Stimulated activated CD4-positive, alpha-beta T cell treated with anti-CD3 and anti-CD28 coated beads, Interleukin-12 subunit alpha, Interleukin-12 subunit beta, amount 100 ng/mL, for 48 hours (primary cell): ENCODE data around the gene ADAMTS2.

Source experiments
- DNase-seq, 3 donors: peaks; one replicate each; pipeline ENCODE4 v3.0.0-alpha.2; 2020; ENCODE audit warnings: low read depth in 2 of 3, low spot score in 1 of 3

Gene ADAMTS2

GRCh38 chr5:179371681-179372680, 26.7 kb upstream of the ADAMTS2 start:
- DNase-seq = no peak

- no peak for DNase-seq
These were observed 25.9 kb upstream of the ADAMTS2 start for GRCh38 chr5:179371121-179371510.

GRCh38 chr5:179370490-179371120, 25.3 kb upstream of the ADAMTS2 start:
- DNase-seq = no peak

- no peak for DNase-seq
These were observed 24.2 kb upstream of the ADAMTS2 start for GRCh38 chr5:179369530-179369884.

GRCh38 chr5:179368806-179369529, 23.7 kb upstream of the ADAMTS2 start:
- no peak for DNase-seq

- no peak for DNase-seq
These were observed 23.0 kb upstream of the ADAMTS2 start for GRCh38 chr5:179368126-179368805.

GRCh38 chr5:179367491-179367890, 22.2 kb upstream of the ADAMTS2 start:
- no peak for DNase-seq

GRCh38 chr5:179362355-179362754, 17.1 kb upstream of the ADAMTS2 start:
- no peak for DNase-seq

GRCh38 chr5:179361037-179361603, 15.9 kb upstream of the ADAMTS2 start:
- DNase-seq = no peak

GRCh38 chr5:179357031-179357430, 11.8 kb upstream of the ADAMTS2 start:
- no peak for DNase-seq

- no peak for DNase-seq
These were observed 11.0 kb upstream of the ADAMTS2 start for GRCh38 chr5:179355976-179356974.

- no peak for DNase-seq
These were observed 9.1 kb upstream of the ADAMTS2 start for GRCh38 chr5:179354305-179354882.

- no peak for DNase-seq
These were observed 3.6 kb upstream of the ADAMTS2 start for GRCh38 chr5:179348843-179349242.

- no peak for DNase-seq
These were observed 2.8 kb upstream of the ADAMTS2 start for GRCh38 chr5:179348011-179348530.

GRCh38 chr5:179347581-179347980, 2.3 kb upstream of the ADAMTS2 start:
- DNase-seq = no peak

GRCh38 chr5:179346875-179347274, 1.6 kb upstream of the ADAMTS2 start:
- DNase-seq = no peak

- no peak for DNase-seq
These were observed 1.1 kb upstream of the ADAMTS2 start for GRCh38 chr5:179346401-179346800.

GRCh38 chr5:179345183-179345432, 153 bp downstream of the ADAMTS2 start:
- no peak for DNase-seq

GRCh38 chr5:179344431-179345182, 654 bp downstream of the ADAMTS2 start:
- DNase-seq = no peak
